DND-41 (cell line): ENCODE measurements around the gene TBC1D22A.

Experiments
- CTCF ChIP-seq: IDR thresholded peaks from 2 replicates; pipeline ENCODE4 v1.5.1; 2012; ENCODE audit warnings: borderline replicate concordance, low read length, moderate library complexity, mild to moderate bottlenecking; ENCODE audit not compliant: poor library complexity, severe bottlenecking; ENCODE audit errors: extremely low read depth
- EZH2 ChIP-seq: IDR thresholded peaks from 3 replicates; pipeline ENCODE4 v1.6.1; 2012; ENCODE audit warnings: borderline replicate concordance, low read depth, mild to moderate bottlenecking, moderate library complexity, low read length, inconsistent platforms; ENCODE audit not compliant: severe bottlenecking

GRCh38 chr22:46856661-46857060 is 94.2 kb downstream of the TBC1D22A start:
- TF ChIP-seq CTCF (no peak), EZH2 (no peak)
